Measurements from ENCODE around the gene DIO3. TPM values are rescaled to one million over a fixed set of nuclear protein-coding genes. Genes with fewer than 3 reads are reported as not detected.

Gene DIO3
- total RNA-seq, 1 donor from 2014 or later, result not detected

DNA sequence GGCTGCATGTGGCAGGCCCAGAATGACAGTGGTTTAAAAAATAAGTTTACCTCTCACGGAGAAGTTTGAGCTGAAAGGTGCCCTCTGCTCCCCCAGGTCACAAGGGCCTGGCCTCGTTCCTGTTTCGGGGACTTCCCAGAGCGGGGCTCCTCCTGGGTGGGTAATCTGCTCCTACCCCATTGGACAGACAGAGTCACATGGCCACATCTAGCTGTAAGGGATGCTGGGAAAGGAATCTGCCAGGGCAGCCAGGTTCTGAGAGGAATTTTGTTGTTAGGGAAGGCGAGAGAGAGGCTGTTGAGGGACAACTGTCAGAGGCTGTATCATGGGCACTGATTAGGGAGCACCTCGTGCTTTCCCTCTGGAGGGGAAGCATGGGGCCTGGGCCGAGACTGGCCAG is 24.0 kb upstream of the DIO3 start:
- no peak for DNase-seq
- no peaks in the 10 kb centered on the region for H3K9me3 ChIP-seq (replicated peaks)
- H3K4me1 ChIP-seq, result no peaks in the 10 kb centered on the region
- no peak overlapping the region for H3K27ac ChIP-seq (replicated peaks)
- H3K36me3 ChIP-seq, result no peaks in the 10 kb centered on the region
- H3K4me3 ChIP-seq, result no peak overlapping the region
- peaks cover 74% of the 10 kb centered on the region for H3K27me3 ChIP-seq (ENCODE audit: low read depth)
- intact Hi-C loops (cut with micrococcal nuclease), result no loop called here
- TF ChIP-seq, protein P1, sequence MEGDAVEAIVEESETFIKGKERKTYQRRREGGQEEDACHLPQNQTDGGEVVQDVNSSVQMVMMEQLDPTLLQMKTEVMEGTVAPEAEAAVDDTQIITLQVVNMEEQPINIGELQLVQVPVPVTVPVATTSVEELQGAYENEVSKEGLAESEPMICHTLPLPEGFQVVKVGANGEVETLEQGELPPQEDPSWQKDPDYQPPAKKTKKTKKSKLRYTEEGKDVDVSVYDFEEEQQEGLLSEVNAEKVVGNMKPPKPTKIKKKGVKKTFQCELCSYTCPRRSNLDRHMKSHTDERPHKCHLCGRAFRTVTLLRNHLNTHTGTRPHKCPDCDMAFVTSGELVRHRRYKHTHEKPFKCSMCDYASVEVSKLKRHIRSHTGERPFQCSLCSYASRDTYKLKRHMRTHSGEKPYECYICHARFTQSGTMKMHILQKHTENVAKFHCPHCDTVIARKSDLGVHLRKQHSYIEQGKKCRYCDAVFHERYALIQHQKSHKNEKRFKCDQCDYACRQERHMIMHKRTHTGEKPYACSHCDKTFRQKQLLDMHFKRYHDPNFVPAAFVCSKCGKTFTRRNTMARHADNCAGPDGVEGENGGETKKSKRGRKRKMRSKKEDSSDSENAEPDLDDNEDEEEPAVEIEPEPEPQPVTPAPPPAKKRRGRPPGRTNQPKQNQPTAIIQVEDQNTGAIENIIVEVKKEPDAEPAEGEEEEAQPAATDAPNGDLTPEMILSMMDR (IDR thresholded peaks at IDR 0.05; ENCODE audit: borderline replicate concordance), result no peak

DNA sequence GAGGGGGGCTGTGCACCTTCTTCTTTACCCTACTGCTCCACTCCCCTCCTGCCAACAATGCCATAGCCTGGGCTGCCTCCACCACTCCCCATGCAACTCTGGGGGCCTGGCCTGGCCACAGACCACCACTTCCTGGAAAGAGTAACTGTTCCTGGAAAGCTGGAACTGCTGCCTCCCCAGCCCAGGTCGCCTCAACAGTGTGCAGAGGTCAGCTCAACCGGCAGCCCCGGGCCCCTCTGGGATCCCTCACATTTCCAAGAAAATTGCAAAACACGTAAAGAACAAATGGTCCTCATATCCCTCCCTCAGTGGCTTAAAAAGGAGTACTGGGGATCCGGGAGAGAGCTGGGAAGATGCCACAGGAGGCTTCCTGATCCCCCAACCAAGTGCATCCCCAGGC is 22.4 kb upstream of the DIO3 start:
- H3K4me1 ChIP-seq, result no peaks in the 10 kb centered on the region
- intact Hi-C loops (cut with micrococcal nuclease), result no loop called here
- peaks cover 6% of the 10 kb centered on the region for H3K9me3 ChIP-seq (replicated peaks)
- H3K4me3 ChIP-seq, result no peak overlapping the region
- H3K36me3 ChIP-seq, result no peaks in the 10 kb centered on the region
- DNase-seq, result no peak
- TF ChIP-seq, protein P1 (IDR thresholded peaks at IDR 0.05; ENCODE audit: borderline replicate concordance), result no peak
- peaks cover 82% of the 10 kb centered on the region for H3K27me3 ChIP-seq (ENCODE audit: low read depth)
- H3K27ac ChIP-seq (replicated peaks), result no peak overlapping the region

DNA sequence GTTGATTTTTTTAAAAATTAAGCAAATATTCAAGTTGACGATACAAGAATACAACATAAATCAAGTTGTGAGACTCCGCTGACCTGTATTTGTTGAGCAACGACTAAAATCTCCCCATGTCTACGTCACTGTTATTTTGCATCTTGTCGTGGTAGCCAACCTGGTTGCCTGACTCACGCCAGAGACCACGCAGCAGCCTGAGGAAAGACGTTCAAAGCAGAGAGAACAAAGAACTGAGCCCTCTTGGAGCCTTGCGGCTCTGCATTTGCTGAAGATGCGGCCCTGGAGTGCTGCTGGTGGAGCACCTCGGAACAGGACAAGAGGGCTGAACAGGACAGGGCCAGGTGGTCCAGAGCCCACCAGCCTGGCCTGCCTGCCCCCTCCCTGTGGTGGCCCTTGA is 21.4 kb upstream of the DIO3 start:
- H3K4me3 ChIP-seq, result no peak overlapping the region
- DNase-seq, result no peak
- no peak overlapping the region for H3K27ac ChIP-seq (replicated peaks)
- TF ChIP-seq, protein P1 (IDR thresholded peaks at IDR 0.05; ENCODE audit: borderline replicate concordance), result no peak
- intact Hi-C loops (cut with micrococcal nuclease), result no loop called here
- no peaks in the 10 kb centered on the region for H3K36me3 ChIP-seq
- peaks cover 16% of the 10 kb centered on the region for H3K9me3 ChIP-seq (replicated peaks)
- no peaks in the 10 kb centered on the region for H3K4me1 ChIP-seq
- H3K27me3 ChIP-seq (ENCODE audit: low read depth), result peaks cover 74% of the 10 kb centered on the region

DNA sequence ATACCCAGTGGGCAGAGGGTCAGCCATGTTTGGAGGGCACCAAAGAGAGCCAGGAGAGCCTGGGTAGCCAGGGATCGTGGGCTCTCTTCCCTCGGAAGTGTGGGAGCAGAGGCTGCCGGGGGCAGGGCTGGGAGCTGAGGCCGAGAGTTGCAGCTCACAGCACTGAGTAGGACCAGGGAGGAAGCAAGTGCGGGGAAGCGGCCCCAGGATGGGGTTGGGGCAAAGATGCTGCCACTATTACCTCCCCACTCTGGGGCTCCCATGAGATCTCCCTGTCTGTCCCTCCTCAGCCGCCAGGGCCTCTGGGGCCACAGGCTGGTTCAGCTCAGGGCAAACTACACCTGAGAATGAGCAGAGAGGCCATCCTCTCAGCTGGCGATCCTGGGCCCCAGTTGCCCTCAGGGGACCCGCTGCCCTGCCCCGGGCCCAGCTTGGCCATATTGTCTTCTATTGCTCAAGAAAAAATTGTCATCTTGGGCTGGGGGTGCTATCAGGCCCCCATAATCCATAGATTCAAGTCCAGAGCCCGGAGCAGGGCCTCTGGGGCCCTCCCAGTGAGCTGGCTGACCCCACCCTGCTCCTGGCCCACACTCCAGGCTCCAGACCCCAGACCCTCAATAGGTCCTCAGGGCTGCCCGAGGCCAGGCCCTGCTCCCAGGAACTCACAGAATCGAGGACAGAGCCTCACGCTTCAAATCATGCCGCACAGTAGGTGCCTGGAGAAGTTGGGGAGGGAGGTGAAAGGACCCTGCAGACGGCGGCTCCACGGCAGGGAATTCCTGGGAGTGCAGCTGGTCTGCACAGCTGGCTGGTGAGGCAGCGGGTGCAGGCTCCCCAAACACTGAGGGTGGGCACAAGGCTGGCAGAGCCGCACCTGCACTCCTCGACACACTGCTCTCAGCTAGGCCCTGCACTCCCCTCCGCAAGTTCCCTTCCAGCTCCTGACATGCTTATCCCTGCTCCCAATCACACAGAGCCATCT is 20.5 kb upstream of the DIO3 start:
- intact Hi-C loops (cut with micrococcal nuclease), result no loop called here
- Histone ChIP-seq H3K9me3 (replicated peaks) (peaks cover 16% of the 10 kb centered on the region), H3K27me3 (ENCODE audit: low read depth) (peaks cover 74% of the 10 kb centered on the region), H3K4me3 (no peak overlapping the region), H3K27ac (replicated peaks) (no peak overlapping the region), H3K36me3 (no peaks in the 10 kb centered on the region), H3K4me1 (no peaks in the 10 kb centered on the region)
- no peak for DNase-seq
- TF ChIP-seq, protein P1 (IDR thresholded peaks at IDR 0.05; ENCODE audit: borderline replicate concordance), result no peak

DNA sequence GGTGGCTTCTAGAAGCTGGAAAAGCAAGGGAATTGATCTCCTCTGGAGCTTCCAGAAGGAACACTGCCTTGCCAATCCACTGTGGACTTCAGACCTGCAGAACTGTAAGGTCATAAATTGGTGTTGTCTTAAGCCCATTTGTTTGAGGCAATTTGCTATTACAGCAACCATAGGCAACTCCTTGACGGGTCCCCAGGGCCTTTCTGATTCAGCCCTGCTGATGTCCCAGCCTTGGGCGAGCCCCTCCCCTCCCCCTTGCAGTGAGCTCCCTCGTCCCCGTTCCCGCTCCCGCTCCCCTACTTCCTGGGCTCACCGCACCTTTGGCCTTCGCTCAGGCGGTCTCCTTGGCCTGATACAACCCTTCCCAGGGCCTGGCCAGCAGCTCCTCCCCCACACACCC is 18.9 kb upstream of the DIO3 start:
- peaks cover 16% of the 10 kb centered on the region for H3K9me3 ChIP-seq (replicated peaks)
- no peaks in the 10 kb centered on the region for H3K36me3 ChIP-seq
- H3K27ac ChIP-seq (replicated peaks), result no peak overlapping the region
- no peaks in the 10 kb centered on the region for H3K4me1 ChIP-seq
- no peak overlapping the region for H3K4me3 ChIP-seq
- no peak for DNase-seq
- intact Hi-C loops (cut with micrococcal nuclease), result no loop called here
- TF ChIP-seq, protein P1 (IDR thresholded peaks at IDR 0.05; ENCODE audit: borderline replicate concordance), result no peak
- H3K27me3 ChIP-seq (ENCODE audit: low read depth), result peaks cover 70% of the 10 kb centered on the region

All from left ventricle myocardium inferior (tissue), 1 donor.